K562 (cell line): ENCODE measurements around the gene SLX4IP. TPM values are rescaled to one million over a fixed set of nuclear protein-coding genes. Genes with fewer than 3 reads are reported as not detected.

Source experiments
- ATAC-seq: fragments of 200-7000 bp; cut with Tn5 transposase; 3 replicates; pipeline ENCODE4 v1.9.1; 2020; ENCODE audit warnings: moderate library complexity
- BruUV-seq: library from RNA; stranded (reverse); fragments of 400-500 nt; replicated peaks from 2 replicates; lab custom pipeline; 2021; lab: Mats Ljungman, UMichigan
- CTCF ChIA-PET: fragments of 300-600 bp; formaldehyde crosslinking; extraction: SDS; loops from one replicate; lab custom pipeline; 2021; ENCODE audit warnings: low intra/inter-chr PET ratio; lab: Yijun Ruan, JAX
- POLR2A ChIA-PET: fragments of 300-600, 350-650 bp; sonication (Branson Sonifier 250); formaldehyde crosslinking; extraction: SDS; loops from one replicate; lab custom pipeline; 2021; ENCODE audit warnings: antibody characterized with exemption, inconsistent platforms; lab: Yijun Ruan, JAX
- DNase-seq, 4 experiments: peaks; one replicate each; pipeline versions ENCODE4 v3.0.0 to v3.0.0-alpha.2; 2011 to 2018; ENCODE audit warnings: low spot score in 3 of 4, mixed read lengths in 3 of 4; ENCODE audit errors: extremely low read depth in 1 of 4
- FAIRE-seq: peaks from 2 replicates; lab custom pipeline; 2011; peaks lifted over from hg19 to GRCh38; lab: Jason Lieb, UNC
- H2AFZ ChIP-seq: 2 replicates; pipeline ENCODE4 v1.6.0; 2011; ENCODE audit warnings: low read depth, low read length, control low read depth, inconsistent platforms
- H3K27ac ChIP-seq: fragments of 200-600 bp; 3 replicates; pipeline ENCODE4 v1.8.0; 2011; ENCODE audit warnings: low read depth, mild to moderate bottlenecking, control low read depth, inconsistent platforms, low read length, moderate library complexity, mixed read lengths; ENCODE audit errors: extremely low read depth
- H3K27me3 ChIP-seq, 2 experiments: fragments of 300-600 bp in 1 of 2; 2 replicates in 1 of 2; 3 replicates in 1 of 2; pipeline versions ENCODE4 v1.6.0 to v1.8.0; 2011; ENCODE audit warnings: inconsistent platforms in 2 of 2, low read length in 2 of 2, mild to moderate bottlenecking in 1 of 2, mixed read lengths in 1 of 2, moderate library complexity in 1 of 2; ENCODE audit not compliant: control insufficient read depth in 2 of 2, insufficient read depth in 2 of 2
- H3K36me3 ChIP-seq: fragments of 300-600 bp; 3 replicates; pipeline ENCODE4 v1.8.0; 2011; ENCODE audit warnings: mild to moderate bottlenecking, low read length, inconsistent platforms; ENCODE audit not compliant: control insufficient read depth, insufficient read depth
- H3K4me1 ChIP-seq, 2 experiments: fragments of 200-600 bp in 1 of 2; replicated peaks in 1 of 2; 2 replicates in 1 of 2; 3 replicates in 1 of 2; pipeline versions ENCODE4 v1.5.1 to v1.8.0; 2011; ENCODE audit warnings: inconsistent platforms in 2 of 2, low read length in 2 of 2, mild to moderate bottlenecking in 1 of 2, mixed read lengths in 1 of 2, moderate library complexity in 1 of 2; ENCODE audit not compliant: control insufficient read depth in 2 of 2, insufficient read depth in 2 of 2
- H3K4me2 ChIP-seq: 2 replicates; pipeline ENCODE4 v1.6.1; 2011; ENCODE audit warnings: low read length, control low read depth, inconsistent platforms, mixed read lengths; ENCODE audit not compliant: insufficient read depth
- H3K4me3 ChIP-seq: fragments of 200-600 bp; sonication (generic), shearing (Covaris generic); 2 replicates; pipeline ENCODE4 v1.5.1; 2016; ENCODE audit warnings: control low read depth, inconsistent platforms
- H3K79me2 ChIP-seq: fragments of 200-600 bp; 3 replicates; pipeline ENCODE4 v1.8.0; 2011; ENCODE audit warnings: low read length, inconsistent platforms; ENCODE audit not compliant: control insufficient read depth, insufficient read depth
- H3K9ac ChIP-seq, 2 experiments: 2 replicates each; pipeline versions ENCODE4 v1.6.0 to v1.6.1; 2011; ENCODE audit warnings: low read depth in 2 of 2, low read length in 2 of 2, control low read depth in 1 of 2, inconsistent platforms in 1 of 2, mild to moderate bottlenecking in 1 of 2, mixed read lengths in 1 of 2; ENCODE audit not compliant: insufficient read depth in 1 of 2
- H3K9me1 ChIP-seq: one replicate; pipeline ENCODE4 v1.6.0; 2011; ENCODE audit warnings: inconsistent platforms, mild to moderate bottlenecking, low read length, moderate library complexity; ENCODE audit not compliant: control insufficient read depth, insufficient read depth
- H3K9me3 ChIP-seq: replicated peaks from 2 replicates; pipeline ENCODE4 v1.5.1; 2011; ENCODE audit warnings: low read depth, low read length, inconsistent platforms; ENCODE audit not compliant: control insufficient read depth, insufficient read depth
- H4K20me1 ChIP-seq: replicated peaks from 2 replicates; pipeline ENCODE4 v1.6.1; 2011; ENCODE audit warnings: low read length, inconsistent platforms, mixed read lengths; ENCODE audit not compliant: control insufficient read depth, insufficient read depth
- ATF3 ChIP-seq, 2 experiments: fragments of 450-650 bp in 1 of 2; sonication (generic) in 1 of 2; formaldehyde crosslinking in 1 of 2; IDR thresholded peaks in 1 of 2; conservative IDR thresholded peaks in 1 of 2; 2 replicates each; pipeline versions ENCODE4 v1.6.1 to v1.8.1; 2016 to 2023; ENCODE audit warnings: mild to moderate bottlenecking in 2 of 2, moderate library complexity in 2 of 2, inconsistent platforms in 1 of 2, missing genetic modification reagents in 1 of 2
- C11orf30 ChIP-seq: fragments of 450-650 bp; IDR thresholded peaks from 2 replicates; pipeline ENCODE4 v1.6.1; 2016; ENCODE audit warnings: low read depth, mild to moderate bottlenecking
- ILF3 ChIP-seq: fragments of 450-650 bp; IDR thresholded peaks from 2 replicates; pipeline ENCODE4 v1.6.1; 2018; ENCODE audit warnings: antibody characterized with exemption, mild to moderate bottlenecking, moderate library complexity, borderline replicate concordance
- MAFG ChIP-seq: fragments of 450-650 bp; conservative IDR thresholded peaks from 2 replicates; pipeline ENCODE4 v1.6.1; 2016; ENCODE audit warnings: missing genetic modification characterization, missing compliant biosample characterization
- ZNF316 ChIP-seq: fragments of 450-650 bp; IDR thresholded peaks from 2 replicates; pipeline ENCODE4 v1.6.1; 2016
- in situ Hi-C: fragments of 300-500 bp; cut with MboI; formaldehyde crosslinking; loops from 4 replicates; pipeline ENCODE4 v1.15.0; 2018; ENCODE audit warnings: inconsistent platforms, mixed read lengths
- intact Hi-C: fragments of 100-400 bp; cut with micrococcal nuclease; formaldehyde crosslinking; loops from 2 replicates; pipeline ENCODE4 v1.14.2; 2022
- polyA plus RNA-seq, 8 experiments: library from polyadenylated mRNA; depleted of rRNA in 4 of 8; stranded (reverse) in 5 of 8; unstranded in 3 of 8; fragments of >200 nt; fragmentation: Nextera tagmentation in 2 of 8; fragmentation: Illumina TruSeq in 1 of 8; extraction: Ambion mirVana in 2 of 8; extraction: Trizol in 1 of 8; gene quantifications; 2 replicates each; pipeline versions ENCODE4 v1.2.1 to v1.2.3, GENCODE V29; 2011 to 2014; ENCODE audit warnings: inconsistent platforms in 1 of 8, missing spikeins in 1 of 8
- total RNA-seq, 7 experiments: library from RNA; depleted of rRNA in 6 of 7; stranded (reverse); fragments of >200 nt in 6 of 7; fragmentation: Illumina TruSeq in 2 of 7; extraction: Trizol in 2 of 7; gene quantifications; 2 replicates each; pipeline versions ENCODE4 v1.2.1 to v1.2.3, GENCODE V29; 2011 to 2021; ENCODE audit warnings: low replicate concordance in 1 of 7
- TF ChIP-seq, protein P1 (sequence below): fragments of 250-450 bp; sonication (Bioruptor Pico); IDR thresholded peaks from 2 replicates; pipeline ENCODE4 v1.4.0; 2020; ENCODE audit warnings: mild to moderate bottlenecking, moderate library complexity
- TF ChIP-seq, protein P2 (sequence below): sonication (generic); formaldehyde crosslinking; IDR thresholded peaks from 2 replicates; pipeline ENCODE4 v1.8.1; 2022; ENCODE audit warnings: missing genetic modification reagents
- TF ChIP-seq, protein P3 (sequence below): IDR thresholded peaks from 3 replicates; pipeline ENCODE4 v1.6.1; 2011; ENCODE audit warnings: borderline replicate concordance, mild to moderate bottlenecking, moderate library complexity; ENCODE audit not compliant: insufficient read length; ENCODE audit errors: extremely low read depth

The SLX4IP gene
- total and polyA plus RNA-seq, 9 of the 15 experiments (the other 6 are each of a cell fraction or from before 2014, with no cell fraction given): 1.5 to 5.9 (median 3.5) TPM

DNA sequence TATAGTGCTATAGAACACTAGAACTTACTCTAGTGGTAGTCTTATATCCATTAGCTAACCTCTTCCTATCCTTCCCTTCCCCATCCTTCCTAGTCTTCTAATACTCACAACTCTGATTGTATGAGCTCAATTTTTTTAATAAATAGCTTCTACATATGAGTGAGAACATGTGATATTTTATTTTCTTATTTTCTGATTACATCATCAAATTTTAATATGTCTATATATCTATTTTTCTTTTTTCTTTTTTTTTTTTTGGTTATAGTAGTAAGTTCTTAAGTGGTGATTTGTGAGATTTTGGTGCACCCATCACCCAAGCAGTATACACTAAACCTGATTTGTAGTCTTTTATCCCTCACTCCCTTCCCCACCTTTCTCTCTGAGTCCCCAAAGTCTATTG is 126.2 kb downstream of the SLX4IP start:
- Histone ChIP-seq H4K20me1 (no peaks in the 10 kb centered on the region), H3K36me3 (no peaks in the 10 kb centered on the region), H3K9me3 (no peaks in the 10 kb centered on the region), H3K79me2 (no peaks in the 10 kb centered on the region), H3K4me1 (no peaks in the 10 kb centered on the region), H2AFZ (no peak overlapping the region), H3K4me2 (no peak overlapping the region), H3K9me1 (no peaks in the 10 kb centered on the region), H3K27me3 (no peaks in the 10 kb centered on the region), H3K4me3 (no peak overlapping the region), H3K9ac (no peak overlapping the region), H3K27ac (no peak overlapping the region)
- no TSS peak for BruUV-seq
- DNase-seq: no peak
- ATAC-seq: no peak
- no peak for FAIRE-seq
- in situ Hi-C loops (no loop called here), intact Hi-C loops (no loop called here)
- TF ChIP-seq, protein P1, sequence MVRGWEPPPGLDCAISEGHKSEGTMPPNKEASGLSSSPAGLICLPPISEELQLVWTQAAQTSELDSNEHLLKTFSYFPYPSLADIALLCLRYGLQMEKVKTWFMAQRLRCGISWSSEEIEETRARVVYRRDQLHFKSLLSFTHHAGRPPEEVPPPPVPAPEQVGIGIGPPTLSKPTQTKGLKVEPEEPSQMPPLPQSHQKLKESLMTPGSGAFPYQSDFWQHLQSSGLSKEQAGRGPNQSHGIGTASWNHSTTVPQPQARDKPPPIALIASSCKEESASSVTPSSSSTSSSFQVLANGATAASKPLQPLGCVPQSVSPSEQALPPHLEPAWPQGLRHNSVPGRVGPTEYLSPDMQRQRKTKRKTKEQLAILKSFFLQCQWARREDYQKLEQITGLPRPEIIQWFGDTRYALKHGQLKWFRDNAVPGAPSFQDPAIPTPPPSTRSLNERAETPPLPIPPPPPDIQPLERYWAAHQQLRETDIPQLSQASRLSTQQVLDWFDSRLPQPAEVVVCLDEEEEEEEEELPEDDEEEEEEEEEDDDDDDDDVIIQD (CRISPR knock-in tag): no peak
- no peak for TF ChIP-seq ILF3
- TF ChIP-seq, protein P2, sequence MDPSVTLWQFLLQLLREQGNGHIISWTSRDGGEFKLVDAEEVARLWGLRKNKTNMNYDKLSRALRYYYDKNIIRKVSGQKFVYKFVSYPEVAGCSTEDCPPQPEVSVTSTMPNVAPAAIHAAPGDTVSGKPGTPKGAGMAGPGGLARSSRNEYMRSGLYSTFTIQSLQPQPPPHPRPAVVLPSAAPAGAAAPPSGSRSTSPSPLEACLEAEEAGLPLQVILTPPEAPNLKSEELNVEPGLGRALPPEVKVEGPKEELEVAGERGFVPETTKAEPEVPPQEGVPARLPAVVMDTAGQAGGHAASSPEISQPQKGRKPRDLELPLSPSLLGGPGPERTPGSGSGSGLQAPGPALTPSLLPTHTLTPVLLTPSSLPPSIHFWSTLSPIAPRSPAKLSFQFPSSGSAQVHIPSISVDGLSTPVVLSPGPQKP (CRISPR knock-in tag): no peak
- TF ChIP-seq ZNF316: peak; percentile 87
- TF ChIP-seq C11orf30: peak; percentile 52; the same call in 1 of the 2 replicates
- TF ChIP-seq, protein P3, sequence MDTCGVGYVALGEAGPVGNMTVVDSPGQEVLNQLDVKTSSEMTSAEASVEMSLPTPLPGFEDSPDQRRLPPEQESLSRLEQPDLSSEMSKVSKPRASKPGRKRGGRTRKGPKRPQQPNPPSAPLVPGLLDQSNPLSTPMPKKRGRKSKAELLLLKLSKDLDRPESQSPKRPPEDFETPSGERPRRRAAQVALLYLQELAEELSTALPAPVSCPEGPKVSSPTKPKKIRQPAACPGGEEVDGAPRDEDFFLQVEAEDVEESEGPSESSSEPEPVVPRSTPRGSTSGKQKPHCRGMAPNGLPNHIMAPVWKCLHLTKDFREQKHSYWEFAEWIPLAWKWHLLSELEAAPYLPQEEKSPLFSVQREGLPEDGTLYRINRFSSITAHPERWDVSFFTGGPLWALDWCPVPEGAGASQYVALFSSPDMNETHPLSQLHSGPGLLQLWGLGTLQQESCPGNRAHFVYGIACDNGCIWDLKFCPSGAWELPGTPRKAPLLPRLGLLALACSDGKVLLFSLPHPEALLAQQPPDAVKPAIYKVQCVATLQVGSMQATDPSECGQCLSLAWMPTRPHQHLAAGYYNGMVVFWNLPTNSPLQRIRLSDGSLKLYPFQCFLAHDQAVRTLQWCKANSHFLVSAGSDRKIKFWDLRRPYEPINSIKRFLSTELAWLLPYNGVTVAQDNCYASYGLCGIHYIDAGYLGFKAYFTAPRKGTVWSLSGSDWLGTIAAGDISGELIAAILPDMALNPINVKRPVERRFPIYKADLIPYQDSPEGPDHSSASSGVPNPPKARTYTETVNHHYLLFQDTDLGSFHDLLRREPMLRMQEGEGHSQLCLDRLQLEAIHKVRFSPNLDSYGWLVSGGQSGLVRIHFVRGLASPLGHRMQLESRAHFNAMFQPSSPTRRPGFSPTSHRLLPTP: no peak
- peak; percentile 37; the same call in 1 of the 2 replicates for TF ChIP-seq ATF3 (IDR thresholded peaks at IDR 0.05)
- no peak for TF ChIP-seq ATF3 (CRISPR knock-in tag; conservative IDR thresholded peaks at IDR 0.05)
- peak; percentile 17; the same call in 1 of the 2 replicates for TF ChIP-seq MAFG (tag)
- ChIA-PET CTCF (no interaction called here), POLR2A (no interaction called here)
